Ishikawa (cell line): ENCODE data around the gene SNRNP27.

Source experiments
- CEBPB ChIP-seq: IDR thresholded peaks from 2 replicates; pipeline ENCODE4 v1.6.1; 2012
- CREB1 ChIP-seq: IDR thresholded peaks from 2 replicates; pipeline ENCODE4 v1.6.1; 2012; ENCODE audit warnings: low read depth
- EGR1 ChIP-seq: IDR thresholded peaks from 2 replicates; pipeline ENCODE4 v1.6.1; 2012
- EP300 ChIP-seq: IDR thresholded peaks from 2 replicates; pipeline ENCODE4 v1.6.1; 2012; ENCODE audit warnings: borderline replicate concordance
- FOXM1 ChIP-seq: IDR thresholded peaks from 2 replicates; pipeline ENCODE4 v1.6.1; 2012; ENCODE audit warnings: low read depth, borderline replicate concordance
- NFIC ChIP-seq: IDR thresholded peaks from 2 replicates; pipeline ENCODE4 v1.6.1; 2012
- RAD21 ChIP-seq: IDR thresholded peaks from 2 replicates; pipeline ENCODE4 v1.6.1; 2012; ENCODE audit warnings: low read depth
- TAF1 ChIP-seq: IDR thresholded peaks from 2 replicates; pipeline ENCODE4 v1.6.1; 2012; ENCODE audit warnings: low read depth, mild to moderate bottlenecking
- TCF12 ChIP-seq: IDR thresholded peaks from 2 replicates; pipeline ENCODE4 v1.6.1; 2012; ENCODE audit warnings: low read depth
- TEAD4 ChIP-seq: IDR thresholded peaks from 2 replicates; pipeline ENCODE4 v1.6.1; 2012
- USF1 ChIP-seq: IDR thresholded peaks from 2 replicates; pipeline ENCODE4 v1.6.1; 2012
- YY1 ChIP-seq: IDR thresholded peaks from 2 replicates; pipeline ENCODE4 v1.6.1; 2012; ENCODE audit warnings: low read depth
- ZBTB7A ChIP-seq: IDR thresholded peaks from 2 replicates; pipeline ENCODE4 v1.6.1; 2012; ENCODE audit warnings: low read depth
- TF ChIP-seq, protein P1 (sequence below): IDR thresholded peaks from 2 replicates; pipeline ENCODE4 v1.6.1; 2012
- TF ChIP-seq, protein P2 (sequence below): IDR thresholded peaks from 2 replicates; pipeline ENCODE4 v1.6.1; 2012; ENCODE audit warnings: low read depth, mild to moderate bottlenecking

SNRNP27 gene

DNA sequence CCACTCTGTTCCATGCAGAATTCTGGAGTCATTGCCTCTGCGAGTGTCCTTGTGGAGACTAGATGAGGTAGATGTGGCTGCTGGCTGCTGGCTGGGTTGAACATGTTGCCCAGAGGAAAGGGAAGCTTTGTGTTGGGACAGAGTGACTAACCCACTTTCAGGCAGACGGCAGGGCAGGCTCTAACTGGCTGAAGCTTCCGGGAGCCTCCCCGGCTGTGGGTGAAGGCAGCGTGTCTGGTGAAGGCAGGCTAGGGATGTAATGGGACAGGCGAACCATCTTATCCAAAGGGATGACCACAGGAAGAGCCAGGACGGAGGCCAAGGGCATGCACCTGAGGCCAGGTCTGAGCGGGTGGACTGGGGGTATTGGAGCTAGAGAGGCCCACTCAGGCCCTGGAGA, 51.7 kb downstream of the SNRNP27 start:
- no peak for TF ChIP-seq YY1
- no peak for TF ChIP-seq EP300
- no peak for TF ChIP-seq RAD21
- no peak for TF ChIP-seq TAF1
- no peak for TF ChIP-seq ZBTB7A
- TF ChIP-seq TCF12, result no peak
- no peak for TF ChIP-seq EGR1
- no peak for TF ChIP-seq FOXM1
- no peak for TF ChIP-seq CEBPB
- no peak for TF ChIP-seq USF1
- no peak for TF ChIP-seq TEAD4
- TF ChIP-seq, protein P1, sequence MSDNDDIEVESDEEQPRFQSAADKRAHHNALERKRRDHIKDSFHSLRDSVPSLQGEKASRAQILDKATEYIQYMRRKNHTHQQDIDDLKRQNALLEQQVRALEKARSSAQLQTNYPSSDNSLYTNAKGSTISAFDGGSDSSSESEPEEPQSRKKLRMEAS, result no peak
- TF ChIP-seq, protein P2, sequence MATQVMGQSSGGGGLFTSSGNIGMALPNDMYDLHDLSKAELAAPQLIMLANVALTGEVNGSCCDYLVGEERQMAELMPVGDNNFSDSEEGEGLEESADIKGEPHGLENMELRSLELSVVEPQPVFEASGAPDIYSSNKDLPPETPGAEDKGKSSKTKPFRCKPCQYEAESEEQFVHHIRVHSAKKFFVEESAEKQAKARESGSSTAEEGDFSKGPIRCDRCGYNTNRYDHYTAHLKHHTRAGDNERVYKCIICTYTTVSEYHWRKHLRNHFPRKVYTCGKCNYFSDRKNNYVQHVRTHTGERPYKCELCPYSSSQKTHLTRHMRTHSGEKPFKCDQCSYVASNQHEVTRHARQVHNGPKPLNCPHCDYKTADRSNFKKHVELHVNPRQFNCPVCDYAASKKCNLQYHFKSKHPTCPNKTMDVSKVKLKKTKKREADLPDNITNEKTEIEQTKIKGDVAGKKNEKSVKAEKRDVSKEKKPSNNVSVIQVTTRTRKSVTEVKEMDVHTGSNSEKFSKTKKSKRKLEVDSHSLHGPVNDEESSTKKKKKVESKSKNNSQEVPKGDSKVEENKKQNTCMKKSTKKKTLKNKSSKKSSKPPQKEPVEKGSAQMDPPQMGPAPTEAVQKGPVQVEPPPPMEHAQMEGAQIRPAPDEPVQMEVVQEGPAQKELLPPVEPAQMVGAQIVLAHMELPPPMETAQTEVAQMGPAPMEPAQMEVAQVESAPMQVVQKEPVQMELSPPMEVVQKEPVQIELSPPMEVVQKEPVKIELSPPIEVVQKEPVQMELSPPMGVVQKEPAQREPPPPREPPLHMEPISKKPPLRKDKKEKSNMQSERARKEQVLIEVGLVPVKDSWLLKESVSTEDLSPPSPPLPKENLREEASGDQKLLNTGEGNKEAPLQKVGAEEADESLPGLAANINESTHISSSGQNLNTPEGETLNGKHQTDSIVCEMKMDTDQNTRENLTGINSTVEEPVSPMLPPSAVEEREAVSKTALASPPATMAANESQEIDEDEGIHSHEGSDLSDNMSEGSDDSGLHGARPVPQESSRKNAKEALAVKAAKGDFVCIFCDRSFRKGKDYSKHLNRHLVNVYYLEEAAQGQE, result no peak
- no peak for TF ChIP-seq CREB1
- no peak for TF ChIP-seq NFIC

DNA sequence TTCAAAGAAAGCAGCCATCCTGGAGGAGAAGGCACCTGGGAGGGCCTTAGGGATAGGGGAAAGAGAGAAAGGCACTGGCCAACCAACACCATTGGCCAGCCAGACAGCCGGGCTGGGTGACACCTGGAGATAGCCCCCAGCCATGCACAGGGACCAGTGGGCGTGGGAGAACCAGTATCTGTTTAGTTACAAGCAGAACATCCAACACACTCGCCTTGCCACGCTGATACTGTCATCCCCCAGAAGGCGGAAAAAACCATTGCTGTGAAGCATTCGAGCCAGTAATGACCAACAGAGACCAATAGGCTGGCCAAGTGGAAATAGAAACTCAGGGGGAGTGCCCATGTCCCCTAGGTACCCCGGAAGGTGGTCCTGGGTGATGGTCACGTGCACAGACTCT, 52.2 kb downstream of the SNRNP27 start:
- TF ChIP-seq, protein P1, result no peak
- TF ChIP-seq YY1, result no peak
- no peak for TF ChIP-seq ZBTB7A
- no peak for TF ChIP-seq EP300
- no peak for TF ChIP-seq NFIC
- TF ChIP-seq, protein P2, result no peak
- no peak for TF ChIP-seq TAF1

- no peak for TF ChIP-seq TEAD4
- no peak for TF ChIP-seq TAF1
- TF ChIP-seq, protein P2, result no peak
These were observed 52.9 kb downstream of the SNRNP27 start for GRCh38 chr2:69946351-69947324.

DNA sequence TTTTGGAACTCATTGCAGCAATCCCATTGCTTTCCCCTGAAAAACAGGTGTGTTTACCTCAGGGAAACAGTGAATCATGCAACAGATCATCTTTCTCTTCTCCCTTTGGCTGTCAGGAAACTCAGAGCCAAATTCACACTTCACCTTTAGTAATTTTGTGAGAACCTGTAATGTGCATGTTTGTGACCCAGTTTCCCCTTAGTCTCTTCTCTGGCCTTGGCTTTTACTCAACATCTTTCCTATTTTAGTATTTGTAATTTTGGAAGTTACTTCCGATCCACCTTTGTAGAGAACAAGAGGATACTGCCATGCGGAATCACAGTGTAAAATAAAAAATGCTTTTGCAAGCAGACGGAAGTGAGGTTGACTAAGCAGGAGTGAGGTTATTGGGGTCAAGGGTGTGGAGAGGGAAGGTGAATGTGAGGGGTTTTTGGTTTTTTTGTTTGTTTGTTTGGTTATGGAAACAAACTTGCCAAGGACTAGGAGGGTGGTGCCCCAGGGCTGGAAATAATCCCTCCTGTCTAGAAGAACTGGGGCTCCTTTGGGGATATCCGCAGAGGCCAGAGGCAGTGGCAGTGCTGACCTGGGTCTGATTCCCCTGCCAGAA, 53.7 kb downstream of the SNRNP27 start:
- TF ChIP-seq TCF12 (no peak), CREB1 (no peak), EGR1 (no peak), USF1 (no peak), RAD21 (no peak), EP300 (no peak), TAF1 (no peak), CEBPB (no peak), NFIC (no peak), TEAD4 (no peak), ZBTB7A (no peak), FOXM1 (no peak)
- TF ChIP-seq, protein P2, result no peak
- TF ChIP-seq, protein P1, result no peak
